GM18502 (cell line): ENCODE measurements around the gene TXNL4A.
"Not testable (repeated sequence)": the region's sequence is repeated elsewhere in the genome, so short reads cannot be mapped to it uniquely, and the experiment has no call there.

Experiments
- ATAC-seq: cut with Tn5 transposase; IDR thresholded peaks from one replicate; pipeline ENCODE4 v1.9.1; 2021; ENCODE audit warnings: mild to moderate bottlenecking; ENCODE audit not compliant: unreplicated experiment, poor library complexity

TXNL4A gene

DNA sequence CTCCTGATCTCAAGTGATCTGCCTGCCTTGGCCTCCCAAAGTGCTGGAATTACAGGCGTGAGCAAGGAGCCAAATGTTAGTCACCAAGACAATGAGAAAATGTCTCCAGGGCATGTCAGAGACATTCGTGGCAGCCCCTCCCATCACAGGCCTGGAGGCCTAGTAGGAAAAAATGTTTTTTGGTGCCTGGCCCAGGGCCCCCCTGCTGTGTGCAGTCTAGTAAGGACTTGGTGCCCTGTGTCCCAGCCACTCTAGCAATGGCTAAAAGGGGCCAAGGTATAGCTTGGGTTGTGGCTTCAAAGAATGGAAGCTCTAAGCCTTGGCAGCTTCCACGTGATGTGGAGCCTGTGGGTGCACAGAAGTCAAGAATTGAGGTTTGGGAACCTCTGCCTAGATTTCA is 12.5 kb upstream of the TXNL4A start:
- no peak for ATAC-seq

DNA sequence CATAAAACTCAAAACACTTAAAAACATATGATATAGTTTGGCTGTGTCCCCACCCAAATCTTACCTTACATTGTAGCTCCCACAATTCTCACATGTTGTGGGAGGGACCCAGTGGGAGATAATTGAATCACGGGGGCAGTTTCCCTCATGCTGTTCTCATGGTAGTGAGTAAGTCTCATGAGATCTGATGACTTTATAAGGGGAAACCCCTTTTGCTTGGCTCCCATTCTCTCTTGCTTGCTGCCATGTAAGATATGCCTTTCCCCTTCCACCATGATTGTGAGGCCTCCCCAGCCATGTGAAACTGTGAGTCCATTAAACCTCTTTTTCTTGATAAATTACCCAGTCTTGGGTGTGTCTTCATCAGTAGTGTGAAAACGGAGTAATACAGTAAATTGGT is 11.3 kb upstream of the TXNL4A start:
- ATAC-seq: not testable (repeated sequence)

GRCh38 chr18:79991494-79991893 is 3.1 kb upstream of the TXNL4A start:
- no peak for ATAC-seq

DNA sequence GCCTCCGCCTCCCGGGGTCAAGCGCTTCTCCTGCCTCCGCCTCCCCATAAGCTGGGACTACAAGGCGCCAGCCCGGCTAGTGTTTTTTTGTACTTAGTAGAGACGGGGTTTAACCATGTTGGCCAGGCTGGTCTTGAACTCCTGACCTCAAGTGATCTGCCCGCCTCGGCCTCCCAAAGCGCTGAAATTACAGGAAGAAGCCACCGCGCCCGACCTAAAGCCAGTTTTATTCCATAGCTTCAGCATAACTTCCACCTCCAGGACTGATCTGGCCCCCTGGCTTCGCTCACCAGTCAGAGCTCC is 783 bp upstream of the TXNL4A start:
- ATAC-seq: no peak

DNA sequence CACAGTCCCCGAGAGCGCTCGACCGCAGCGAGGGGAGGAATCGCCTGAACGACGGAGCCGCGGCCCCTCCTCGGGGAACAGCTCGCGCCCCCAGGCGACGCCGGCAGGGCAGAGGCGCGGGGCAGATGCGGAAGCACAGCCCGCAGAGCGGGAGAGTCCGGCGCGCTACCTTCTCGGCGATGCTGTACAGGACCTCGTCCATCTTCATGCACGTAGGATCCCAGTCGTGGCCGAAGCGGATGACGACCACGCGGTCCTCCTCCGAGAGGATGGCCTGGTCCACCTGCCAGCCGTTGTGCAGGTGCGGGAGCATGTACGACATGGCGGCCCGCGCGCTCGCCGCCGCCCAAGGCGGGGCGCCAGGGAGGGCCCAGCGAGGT is 302 bp downstream of the TXNL4A start:
- peak; percentile 68 for ATAC-seq

DNA sequence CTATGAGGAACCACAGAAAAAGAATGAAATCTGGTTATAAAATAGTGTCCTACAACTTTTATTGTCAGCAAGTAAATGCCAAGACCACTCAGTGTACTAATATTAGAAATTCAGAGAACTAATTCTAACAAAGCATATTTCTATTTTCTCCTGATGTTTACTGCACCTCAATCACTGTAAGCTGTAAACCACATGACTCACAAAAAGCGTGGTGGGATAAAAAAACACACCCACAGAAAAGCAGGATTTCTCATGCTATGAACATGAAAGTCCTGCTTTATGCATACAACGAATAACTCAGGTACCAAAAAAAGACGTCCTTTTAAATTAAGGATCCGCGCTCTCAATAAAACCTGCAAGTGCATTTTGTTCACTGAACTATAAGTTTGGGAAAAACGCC is 797 bp downstream of the TXNL4A start:
- ATAC-seq: no peak

DNA sequence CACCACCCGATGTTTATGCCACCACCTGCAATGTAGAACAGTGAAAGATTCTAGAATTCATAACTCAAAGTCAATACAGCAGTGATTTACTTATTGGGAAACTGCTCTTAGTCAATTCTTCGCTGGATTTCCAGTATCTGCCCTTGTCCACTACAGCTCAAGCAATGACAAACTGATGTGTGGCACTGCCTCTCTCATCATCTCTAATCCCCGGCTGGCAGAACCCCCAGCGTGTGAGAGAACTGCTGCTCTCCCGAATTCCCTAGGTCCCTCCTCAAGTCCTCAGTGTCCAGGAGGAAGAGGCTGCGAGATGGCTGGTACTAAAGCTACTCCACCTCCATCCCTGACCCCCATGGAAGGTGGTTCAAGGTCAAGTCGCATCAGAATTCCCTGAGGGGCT is 1.6 kb downstream of the TXNL4A start:
- ATAC-seq: no peak

GRCh38 chr18:79985172-79985571 is 3.2 kb downstream of the TXNL4A start:
- no peak for ATAC-seq

GRCh38 chr18:79983793-79984192 is 4.6 kb downstream of the TXNL4A start:
- no peak for ATAC-seq

- ATAC-seq: no peak
Measured at GRCh38 chr18:79983253-79983652, 5.1 kb downstream of the TXNL4A start.

DNA sequence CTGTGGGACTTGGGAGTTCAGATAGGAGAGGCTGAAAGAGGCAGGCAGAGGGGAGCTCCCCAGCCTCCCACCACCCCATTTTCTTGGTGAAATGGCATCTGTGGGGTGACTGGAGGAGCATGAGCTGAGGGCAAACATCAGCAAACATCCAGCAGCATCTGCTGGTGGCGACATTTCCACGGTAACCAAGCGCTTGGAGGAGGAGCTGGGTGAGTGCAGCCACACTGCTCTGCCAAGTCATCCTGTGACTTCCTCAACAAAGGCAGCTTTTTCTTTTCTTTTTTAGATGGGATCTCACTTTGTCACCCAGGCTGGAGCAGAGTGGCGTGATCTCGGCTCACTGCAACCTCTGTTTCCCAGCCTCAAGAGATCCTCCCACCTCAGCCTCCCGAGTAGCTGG is 5.6 kb downstream of the TXNL4A start:
- ATAC-seq: no peak

GRCh38 chr18:79980585-79980984 is 7.8 kb downstream of the TXNL4A start:
- ATAC-seq: no peak

GRCh38 chr18:79979843-79980242 is 8.5 kb downstream of the TXNL4A start:
- ATAC-seq: no peak

- no peak for ATAC-seq
Measured at GRCh38 chr18:79975985-79976680, 12.2 kb downstream of the TXNL4A start.

DNA sequence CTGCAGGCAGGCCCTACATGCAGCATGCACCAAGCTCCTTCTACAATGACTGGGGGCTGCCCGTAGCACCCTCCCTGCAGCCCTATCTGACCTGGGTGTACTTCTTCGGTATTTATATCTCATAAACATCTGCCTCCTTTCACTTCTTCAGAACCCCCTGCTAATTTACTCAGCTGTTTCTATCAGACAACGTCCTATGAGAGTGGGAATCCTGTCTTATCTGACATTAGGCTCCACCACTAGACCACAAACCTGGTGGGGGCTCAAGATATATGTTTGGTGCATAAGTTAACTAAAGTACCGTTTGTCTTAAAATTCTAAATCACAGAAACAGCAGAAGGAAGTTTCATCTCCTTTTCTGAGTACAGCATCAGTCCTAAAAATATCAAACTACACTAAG is 13.3 kb downstream of the TXNL4A start:
- no peak for ATAC-seq

- ATAC-seq: no peak
Measured at GRCh38 chr18:79974025-79974654, 14.2 kb downstream of the TXNL4A start.

GRCh38 chr18:79973517-79973916 is 14.8 kb downstream of the TXNL4A start:
- ATAC-seq: no peak

DNA sequence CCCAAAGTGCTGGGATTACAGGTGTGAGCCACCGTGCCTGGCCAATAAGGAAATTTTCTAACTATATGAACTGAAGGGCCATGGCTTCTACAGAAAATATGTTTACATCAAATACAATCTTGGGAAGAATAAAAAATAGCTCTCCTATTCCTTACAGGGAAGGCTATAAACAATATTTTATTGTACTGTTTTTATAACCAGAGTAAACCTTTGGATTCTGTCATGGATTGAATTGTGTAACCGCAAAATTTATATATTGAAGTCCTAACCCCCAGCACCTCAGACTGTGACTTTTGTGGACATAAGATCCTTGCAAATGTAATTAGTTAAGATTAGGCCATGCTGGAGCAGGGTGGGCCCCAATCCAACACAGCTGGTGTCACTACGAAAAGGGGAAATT is 15.6 kb downstream of the TXNL4A start:
- ATAC-seq: no peak

DNA sequence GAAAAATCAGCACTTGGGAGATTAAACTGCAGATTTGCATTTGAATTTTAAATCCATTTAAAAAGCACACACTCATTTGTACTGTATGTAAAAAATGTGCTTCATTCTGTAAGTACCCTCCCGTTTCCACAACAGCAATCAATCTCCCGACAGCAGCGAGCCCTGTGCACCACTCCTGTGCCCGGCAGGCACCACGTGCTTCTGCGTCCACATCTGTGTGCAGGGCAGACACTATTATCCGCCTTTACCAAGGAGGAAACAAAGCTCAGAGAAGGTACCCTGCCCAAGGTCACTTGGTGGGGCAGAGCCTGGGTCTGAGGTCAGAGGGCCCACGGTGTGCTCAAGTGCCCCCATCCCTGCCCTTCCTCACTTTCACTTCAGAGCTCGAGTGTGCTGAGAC is 16.4 kb downstream of the TXNL4A start:
- ATAC-seq: no peak

DNA sequence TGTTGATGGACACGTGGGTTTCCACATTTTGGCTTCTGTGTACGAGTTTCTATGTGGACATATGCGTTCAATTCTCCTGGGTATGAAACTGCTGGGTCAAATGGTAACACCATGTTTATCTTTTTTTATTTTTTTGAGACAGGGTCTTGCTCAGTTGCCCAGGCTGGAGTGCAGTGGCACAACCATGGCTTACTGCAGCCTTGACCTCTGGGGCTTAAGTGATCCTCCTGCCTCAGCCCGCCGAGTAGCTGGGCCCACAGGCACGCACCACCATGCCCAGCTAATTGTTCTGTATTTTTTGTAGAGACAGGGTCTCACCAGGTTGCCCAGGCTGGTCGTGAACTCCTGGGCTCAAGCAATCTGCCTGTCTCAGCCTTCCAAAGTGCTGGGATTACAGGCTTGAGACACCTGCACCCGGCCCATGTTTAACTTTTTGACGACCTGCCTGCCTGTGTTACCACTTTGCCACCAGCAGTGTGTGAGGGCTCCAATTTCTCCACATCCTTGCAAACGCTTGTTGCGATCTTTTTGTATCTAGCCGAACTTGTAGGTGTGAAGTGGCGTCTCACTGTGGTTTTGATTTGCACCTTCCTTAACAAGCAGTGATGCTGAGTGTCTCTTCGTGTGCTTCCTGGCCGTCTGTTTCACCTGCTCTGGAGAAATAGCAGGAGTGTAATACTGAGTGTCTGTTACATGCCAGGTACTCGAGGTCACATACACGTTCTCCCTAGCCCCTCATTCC is 17.0 kb downstream of the TXNL4A start:
- ATAC-seq: no peak

- ATAC-seq: no peak
Measured at GRCh38 chr18:79970419-79971133, 17.8 kb downstream of the TXNL4A start.
